Stimulated activated CD4-positive, alpha-beta T cell treated with anti-CD3 and anti-CD28 coated beads, TNF-alpha, amount 100 ng/mL, for 24 hours (primary cell): ENCODE results near the gene LIMCH1.

Source experiments
- DNase-seq, 3 experiments: peaks; one replicate each; pipeline ENCODE4 v3.0.0-alpha.2; 2020; ENCODE audit warnings: low read depth in 3 of 3

The LIMCH1 gene

DNA sequence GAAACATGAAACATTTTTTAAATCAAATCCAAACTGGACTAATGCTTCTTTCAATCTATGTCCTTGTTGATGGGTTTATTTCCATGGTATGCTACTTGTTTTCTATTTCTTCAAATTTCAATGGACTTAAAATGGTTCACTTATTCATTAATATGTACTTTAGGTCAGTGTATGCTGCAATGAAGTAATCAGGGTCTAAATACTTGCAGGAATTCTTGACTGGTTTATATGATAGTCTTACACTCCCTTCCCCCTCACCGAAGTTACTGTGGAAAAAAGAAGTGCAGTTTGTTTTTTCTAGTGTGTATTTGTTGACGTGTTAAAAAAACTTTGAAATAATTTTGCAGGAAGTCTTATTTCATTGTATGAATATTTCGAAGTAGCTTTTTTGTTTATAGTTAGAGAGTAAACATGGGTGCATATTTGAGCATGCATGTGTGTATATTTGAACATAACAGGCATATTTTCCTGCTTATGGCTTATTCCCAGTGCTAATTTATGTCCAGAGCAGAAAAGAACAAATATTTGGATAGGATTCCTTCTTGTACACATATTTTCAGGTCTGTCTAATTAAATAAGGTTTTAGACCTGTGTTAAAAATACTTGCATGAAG lies 65.0 kb downstream of the LIMCH1 start:
- no peak for DNase-seq

- DNase-seq, result no peak
Measured at GRCh38 chr4:41609851-41610250, 71.9 kb downstream of the LIMCH1 start.

GRCh38 chr4:41610474-41610873 lies 72.5 kb downstream of the LIMCH1 start:
- no peak for DNase-seq

DNA sequence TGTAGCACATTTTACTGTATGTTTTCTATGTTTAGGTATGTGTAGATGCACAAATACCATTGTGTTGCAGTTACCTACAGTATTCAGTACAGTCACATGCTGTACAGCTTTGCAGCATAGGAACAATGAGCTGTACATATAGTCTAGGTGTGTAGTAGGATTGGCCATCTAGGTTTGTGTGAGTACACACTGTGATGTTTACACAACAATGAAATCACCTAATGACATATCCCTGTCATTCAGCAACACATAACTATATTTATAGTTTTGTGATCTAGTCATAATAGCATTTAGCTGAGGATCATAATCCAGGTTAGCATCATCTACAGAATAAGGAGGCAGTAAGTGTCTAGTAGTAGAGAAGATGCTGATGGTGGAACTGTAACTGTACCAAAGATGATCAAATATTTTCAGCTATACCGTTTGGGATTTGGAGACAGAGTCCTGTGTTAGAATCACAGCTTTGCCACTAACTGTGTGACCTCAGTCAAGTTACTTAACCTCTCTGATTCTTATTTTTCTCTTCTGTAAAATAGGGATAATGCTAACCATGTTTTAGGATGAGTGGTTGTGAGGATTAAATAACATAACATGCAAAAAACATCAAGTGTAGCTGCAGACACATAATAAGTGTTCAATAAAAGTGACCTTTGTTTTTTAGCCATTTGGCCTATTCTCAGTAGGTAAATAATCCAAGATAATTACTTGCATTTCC lies 73.3 kb downstream of the LIMCH1 start:
- no peak for DNase-seq

DNA sequence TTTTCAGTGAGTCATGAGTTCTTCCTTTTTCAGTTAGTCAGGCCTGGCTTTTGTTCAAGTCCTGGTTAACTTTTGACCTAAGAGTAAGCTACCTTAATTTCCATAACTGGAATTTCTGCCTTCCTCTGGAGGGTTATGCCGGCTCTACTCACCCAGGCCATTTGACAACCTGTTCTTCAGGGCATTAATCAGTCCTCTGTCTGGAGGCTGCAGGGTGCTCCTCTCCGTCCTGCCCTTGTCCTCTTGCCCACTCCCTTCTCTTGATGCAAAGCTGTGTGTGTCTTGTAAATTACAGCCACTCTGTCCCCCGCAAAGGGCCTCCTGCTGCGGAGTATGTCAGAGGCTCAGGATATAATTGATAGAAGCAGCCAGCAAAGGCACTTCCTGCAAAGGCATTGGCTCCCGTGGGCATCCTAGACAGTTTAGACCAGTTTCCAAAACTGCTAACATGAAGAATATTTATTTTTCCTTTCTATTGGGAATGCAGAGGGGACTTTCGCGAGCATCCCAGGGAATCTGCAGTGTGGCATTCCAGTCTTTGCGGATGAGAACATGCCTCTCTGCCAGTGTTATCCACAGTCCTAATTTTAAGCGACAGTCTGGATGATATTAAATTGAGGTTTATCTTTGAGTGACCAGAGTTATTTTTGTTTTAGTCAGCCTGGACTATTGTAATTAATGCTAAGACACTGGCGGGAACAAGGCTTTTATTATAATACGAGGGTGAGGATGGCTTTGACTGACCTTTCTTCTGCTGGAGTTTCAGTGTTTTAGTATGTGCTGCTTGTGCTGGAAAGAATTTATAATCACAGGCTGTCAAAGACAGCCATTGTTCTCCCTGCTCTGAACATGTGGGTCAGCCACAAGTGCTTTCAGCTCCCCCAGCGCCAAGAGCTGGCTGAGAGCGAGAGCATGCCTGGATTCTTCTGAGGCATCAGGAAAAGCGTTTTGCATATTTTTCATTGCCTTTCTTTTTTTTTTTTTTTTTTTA lies 74.2 kb downstream of the LIMCH1 start:
- DNase-seq, result no peak

- no peak for DNase-seq
Measured at GRCh38 chr4:41613386-41613785, 75.4 kb downstream of the LIMCH1 start.

DNA sequence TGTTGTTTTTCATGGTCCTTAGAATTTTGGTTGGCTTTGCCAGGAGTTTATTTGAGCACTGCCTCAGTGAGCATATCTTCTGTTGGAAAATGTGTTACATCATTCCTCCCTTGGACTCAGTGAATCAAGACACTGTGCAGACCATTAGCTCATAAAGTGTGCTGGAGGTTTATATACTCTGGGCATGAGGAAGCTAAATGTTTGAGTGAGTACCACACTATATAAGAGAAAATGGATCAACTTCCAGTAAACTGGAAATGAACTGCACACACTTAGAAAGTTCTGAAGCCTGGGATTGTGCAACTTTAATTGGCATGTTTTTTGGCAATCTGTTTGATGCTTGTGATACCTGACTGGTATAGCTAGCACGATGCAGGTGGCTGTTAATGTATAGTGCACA lies 75.9 kb downstream of the LIMCH1 start:
- no peak for DNase-seq

DNA sequence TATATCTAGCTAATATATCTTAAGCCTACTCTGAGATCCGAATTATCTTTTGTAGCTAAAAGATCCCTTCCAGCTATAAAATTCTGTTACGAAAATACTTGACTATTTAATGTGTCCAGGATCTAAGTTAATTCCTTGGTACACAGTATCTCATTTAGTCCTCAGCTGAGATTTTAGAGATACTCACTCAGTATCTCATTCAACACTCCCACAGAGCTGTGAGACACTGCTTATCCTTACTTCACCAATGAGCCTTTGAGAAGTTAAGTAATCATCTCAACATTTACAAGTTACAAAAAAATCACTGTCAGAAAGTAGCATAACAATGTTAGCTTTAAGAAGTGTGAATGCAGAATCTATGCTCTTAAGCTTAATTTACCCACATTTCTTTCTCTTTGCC lies 76.6 kb downstream of the LIMCH1 start:
- DNase-seq, result no peak

GRCh38 chr4:41619161-41619560 lies 81.2 kb downstream of the LIMCH1 start:
- DNase-seq, result no peak

GRCh38 chr4:41620594-41621256 lies 82.8 kb downstream of the LIMCH1 start:
- DNase-seq, result no peak

DNA sequence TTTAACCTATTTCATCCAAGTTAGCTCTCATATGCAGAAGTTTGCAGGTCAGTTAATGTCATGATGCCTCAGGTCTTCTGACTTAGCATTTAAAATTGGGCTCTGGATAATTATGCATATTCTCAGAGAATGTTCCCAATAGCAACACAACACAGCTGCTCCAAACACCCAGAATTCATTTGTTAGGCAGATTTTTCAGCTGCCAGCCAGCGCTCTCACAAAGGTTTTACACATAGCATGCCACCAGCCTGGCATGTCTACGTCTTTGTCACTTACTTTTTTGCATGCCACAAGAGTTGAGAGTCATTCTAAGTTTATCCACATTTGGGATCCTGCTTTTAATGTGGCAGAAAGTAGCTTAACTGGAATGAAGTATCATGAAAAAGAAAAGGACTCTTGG lies 84.8 kb downstream of the LIMCH1 start:
- DNase-seq, result no peak

- no peak for DNase-seq
Measured at GRCh38 chr4:41624765-41625164, 86.8 kb downstream of the LIMCH1 start.

DNA sequence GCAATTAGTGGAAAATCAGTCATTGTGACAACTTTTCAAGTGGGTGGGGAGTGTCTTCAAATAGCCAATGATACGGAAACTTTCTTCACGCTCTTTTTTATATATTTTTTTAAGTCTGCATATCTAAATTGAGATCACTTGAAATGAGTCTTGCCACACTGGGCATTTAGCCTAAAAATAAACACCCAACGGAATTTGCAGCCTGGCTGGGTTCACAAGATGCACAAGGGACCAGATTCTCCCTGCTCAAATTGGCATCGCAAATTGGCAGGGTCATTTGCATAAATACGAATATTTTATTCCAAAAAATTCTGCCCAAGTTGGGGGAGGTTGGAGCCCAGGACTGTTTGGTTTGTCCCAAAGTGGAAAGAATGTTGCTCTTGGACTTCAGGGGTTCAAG lies 87.6 kb downstream of the LIMCH1 start:
- DNase-seq, result no peak

DNA sequence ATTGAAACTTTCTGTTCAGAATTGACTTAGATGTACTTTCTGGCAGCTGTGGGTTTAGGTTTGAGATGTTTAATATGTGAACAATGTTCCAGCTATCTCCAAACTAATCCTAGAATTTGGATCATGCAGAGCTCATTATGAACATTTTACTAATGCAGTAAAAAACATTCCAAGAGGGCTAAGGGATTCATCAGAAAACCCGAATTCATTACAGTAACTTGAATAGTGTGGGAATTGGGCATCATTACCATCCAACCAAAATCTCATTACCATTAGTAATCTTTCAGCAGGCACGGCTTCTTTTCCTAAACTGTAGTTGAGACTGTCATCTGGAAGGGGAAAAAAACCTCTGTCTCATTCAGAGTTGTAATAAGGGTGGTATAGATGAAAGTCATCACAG lies 91.0 kb downstream of the LIMCH1 start:
- DNase-seq, result no peak

DNA sequence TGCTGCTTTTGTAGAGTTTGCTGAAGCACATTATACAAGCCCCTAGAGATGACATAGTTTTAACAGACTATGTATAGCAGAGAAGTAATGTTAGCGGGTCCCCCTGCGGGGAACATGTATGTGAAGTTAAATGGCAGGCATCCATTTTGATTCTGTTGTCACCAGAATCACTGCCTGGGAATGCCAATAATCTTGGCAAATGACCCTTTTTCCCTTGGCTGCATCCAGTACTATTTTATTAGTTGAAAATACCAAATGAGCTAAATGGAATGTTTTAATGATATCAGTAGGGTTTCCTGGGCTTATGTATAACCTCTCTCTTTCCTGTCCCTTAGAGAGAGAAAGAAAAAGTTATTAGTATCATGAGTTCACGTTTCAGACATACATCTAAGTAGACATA lies 93.6 kb downstream of the LIMCH1 start:
- no peak for DNase-seq

DNA sequence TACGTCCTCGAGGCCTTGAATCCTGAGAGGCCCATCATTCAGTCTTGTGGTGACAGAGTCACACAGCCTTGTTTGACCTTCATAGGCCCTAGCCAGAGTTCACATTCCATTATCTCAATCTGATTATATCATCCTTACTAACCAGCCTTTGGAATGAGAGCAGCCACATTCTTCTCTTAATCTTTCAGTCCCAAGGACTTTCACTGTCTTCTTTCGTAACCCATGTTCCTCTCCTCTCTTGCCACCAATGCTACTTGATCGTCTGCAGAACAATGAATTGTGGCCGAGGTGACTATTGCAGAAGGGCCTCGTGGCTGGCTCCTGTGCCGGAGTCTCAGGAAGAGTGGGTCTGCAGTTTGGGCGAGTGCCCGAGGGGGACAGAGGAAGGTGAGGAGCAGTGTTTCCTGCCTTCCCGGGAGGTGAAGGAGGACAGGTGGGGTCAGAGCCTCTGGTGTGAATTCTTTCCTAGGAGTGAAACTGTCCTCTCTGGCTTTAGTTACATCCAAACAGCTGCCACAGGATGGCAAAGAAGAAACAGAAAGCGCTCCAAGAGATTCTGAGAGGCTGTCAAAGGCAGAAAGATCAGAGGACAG lies 94.6 kb downstream of the LIMCH1 start:
- DNase-seq, result no peak

DNA sequence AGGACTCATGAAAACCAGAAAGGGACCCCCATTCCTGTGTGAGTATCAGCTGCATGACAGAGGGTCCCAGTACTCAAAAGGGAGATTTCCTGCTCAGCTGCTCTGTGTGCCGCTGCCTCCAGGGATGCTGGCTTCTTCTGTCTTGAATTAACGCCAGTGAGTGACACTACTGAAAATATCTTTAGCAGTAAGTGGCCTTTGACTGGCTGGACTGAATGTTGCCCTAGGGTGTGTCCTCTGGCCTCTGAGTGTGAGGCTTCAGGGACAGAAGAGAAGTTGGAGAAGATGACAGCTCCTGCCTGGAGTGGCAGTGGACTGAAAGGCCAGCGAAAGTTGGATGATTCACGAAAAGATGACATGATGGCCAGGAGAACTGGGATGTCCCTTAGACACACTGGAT lies 95.4 kb downstream of the LIMCH1 start:
- no peak for DNase-seq

DNA sequence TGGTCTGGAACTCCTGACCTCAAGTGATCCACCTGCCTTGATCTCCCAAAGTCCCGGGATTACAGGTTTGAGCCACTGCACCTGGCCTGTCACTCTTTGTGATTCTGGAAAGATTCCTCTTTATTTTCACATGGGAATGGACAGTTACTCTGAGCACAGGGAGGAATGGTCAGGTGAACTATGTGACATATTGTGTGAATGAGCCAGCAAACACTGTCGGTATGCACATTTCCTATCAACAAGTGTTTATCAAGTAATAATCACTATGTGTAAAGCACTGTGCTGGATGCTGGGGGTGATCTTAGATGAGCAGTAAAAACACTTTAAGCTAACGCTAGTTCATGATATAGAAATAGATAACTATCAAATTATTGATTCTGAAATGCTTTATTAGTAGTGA lies 97.5 kb downstream of the LIMCH1 start:
- DNase-seq, result no peak

GRCh38 chr4:41638203-41638602 lies 100.2 kb downstream of the LIMCH1 start:
- no peak for DNase-seq

GRCh38 chr4:41638866-41639265 lies 100.9 kb downstream of the LIMCH1 start:
- no peak for DNase-seq

DNA sequence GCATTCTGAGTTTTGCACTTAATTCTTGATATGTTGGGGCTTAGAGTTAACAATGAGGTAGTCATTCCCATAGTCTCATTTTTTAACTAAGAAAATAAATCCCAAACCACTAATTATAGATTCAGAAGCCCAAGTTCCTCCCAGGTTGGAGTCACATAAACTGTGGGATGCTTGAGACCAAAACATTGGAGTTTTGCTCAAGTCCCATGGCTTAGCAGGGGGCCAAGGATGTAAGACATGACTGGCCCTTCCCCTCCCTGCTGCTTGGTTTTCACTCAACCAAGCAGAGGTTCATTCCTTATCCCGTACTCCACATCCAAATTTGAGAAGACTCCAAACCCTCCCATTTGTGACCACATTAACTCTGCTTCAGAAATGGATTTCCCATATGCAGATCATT lies 101.3 kb downstream of the LIMCH1 start:
- DNase-seq, result no peak

DNA sequence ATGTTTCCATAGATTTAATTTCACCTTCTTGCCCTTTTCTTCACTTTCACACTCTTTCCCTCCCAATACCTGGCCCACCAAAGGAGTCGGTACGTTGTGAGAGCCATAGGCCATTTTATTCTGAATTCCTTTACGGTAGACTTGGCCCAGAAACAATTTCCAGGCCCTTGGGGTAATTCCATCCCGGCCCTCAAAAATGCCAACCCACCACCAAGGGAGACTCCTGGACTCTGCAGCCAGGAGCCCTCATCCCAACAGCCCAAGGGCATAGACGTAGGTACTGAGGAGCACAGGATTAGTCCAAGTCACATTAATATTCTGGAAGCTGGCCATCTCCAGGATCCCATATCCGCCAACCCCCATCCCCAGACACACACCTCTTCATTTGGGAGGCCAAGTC lies 102.9 kb downstream of the LIMCH1 start:
- no peak for DNase-seq
